Ureter (tissue), 1 donor: Measurements from ENCODE around the gene TMEM38A. TPM values are rescaled to one million over a fixed set of nuclear protein-coding genes. Genes with fewer than 3 reads are reported as not detected.
"Not testable (repeated sequence)": the region's sequence is repeated elsewhere in the genome, so short reads cannot be mapped to it uniquely, and the experiment has no call there.

ENCODE experiments used
- DNase-seq: peaks from one replicate; pipeline ENCODE4 v3.0.0-alpha.2; 2020; ENCODE audit warnings: low spot score
- total RNA-seq: library from RNA; stranded (reverse); gene quantifications from one replicate; pipeline ENCODE4 v1.2.4, GENCODE V29; 2023
- donor health status: DM: yes; HTN: yes; CAD: no.

Gene TMEM38A
- total RNA-seq, 1 donor from 2014 or later = 3.2 TPM

DNA sequence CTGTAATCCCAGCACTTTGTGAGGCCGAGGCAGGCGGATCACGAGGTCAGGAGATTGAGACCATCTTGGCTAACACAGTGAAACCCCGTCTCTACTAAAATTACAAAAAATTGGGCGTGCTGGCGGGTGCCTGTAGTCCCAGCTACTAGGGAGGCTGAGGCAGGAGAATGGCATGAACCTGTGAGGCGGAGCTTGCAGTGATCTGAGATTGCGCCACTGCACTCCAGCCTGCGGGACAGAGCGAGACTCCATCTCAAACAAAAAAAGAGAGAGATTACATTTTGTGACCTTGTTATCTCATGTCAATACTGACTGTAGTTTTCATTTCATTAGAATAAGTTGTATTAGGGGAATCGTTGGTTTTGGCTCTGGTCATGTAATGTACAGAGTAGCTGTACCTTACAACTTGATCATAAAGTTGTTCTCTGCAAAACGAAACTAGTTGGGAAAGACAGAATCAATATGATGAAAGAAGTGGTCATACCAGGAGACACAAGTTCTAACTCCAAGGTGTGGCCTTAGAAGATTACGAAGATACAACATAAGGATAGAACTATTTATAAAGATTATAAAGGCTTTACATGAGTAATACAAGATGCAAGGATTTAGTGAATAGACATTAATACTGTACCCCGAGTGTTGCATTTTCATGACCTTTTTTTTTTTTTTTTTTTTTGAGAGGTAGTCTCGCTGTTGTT, 15.3 kb downstream of the TMEM38A start:
- DNase-seq = no peak

DNA sequence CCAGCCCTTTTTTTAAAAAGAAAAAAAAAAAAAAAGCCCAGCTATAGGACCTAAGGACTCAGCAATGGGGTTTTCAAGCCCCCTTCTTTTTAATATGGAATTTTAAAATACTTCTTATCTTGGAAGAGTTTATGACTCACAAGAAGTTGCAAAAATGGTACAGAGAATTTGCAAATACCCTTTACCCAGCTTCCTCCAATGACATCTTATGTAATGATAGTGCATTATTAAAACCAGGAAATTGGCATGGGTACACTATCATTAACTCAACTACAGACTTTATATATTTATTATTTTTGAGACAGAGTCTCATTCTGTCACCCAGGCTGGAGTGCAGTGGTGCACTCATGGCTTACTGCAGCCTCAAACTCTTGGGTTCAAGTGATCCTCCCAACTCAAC, 16.1 kb downstream of the TMEM38A start:
- DNase-seq = no peak

DNA sequence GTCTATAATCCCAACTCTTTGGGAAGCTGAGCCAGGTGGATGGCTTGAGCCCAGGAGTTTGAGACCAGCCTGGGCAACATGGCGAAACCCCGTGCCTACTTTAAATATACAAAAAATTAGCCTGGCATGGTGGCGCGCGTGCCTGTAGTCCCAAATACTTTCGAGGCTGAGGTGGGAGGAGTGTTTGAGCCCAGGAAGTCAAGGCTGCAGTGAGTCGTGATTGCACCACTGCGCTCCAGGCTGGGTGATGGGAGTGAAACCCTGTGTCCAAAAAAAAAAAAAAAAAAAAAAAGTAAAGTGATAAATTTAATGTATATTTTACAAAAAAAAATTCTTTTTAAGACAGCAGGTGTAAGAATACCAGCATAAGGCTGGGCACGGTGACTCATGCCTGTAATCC, 17.6 kb downstream of the TMEM38A start:
- DNase-seq = no peak

DNA sequence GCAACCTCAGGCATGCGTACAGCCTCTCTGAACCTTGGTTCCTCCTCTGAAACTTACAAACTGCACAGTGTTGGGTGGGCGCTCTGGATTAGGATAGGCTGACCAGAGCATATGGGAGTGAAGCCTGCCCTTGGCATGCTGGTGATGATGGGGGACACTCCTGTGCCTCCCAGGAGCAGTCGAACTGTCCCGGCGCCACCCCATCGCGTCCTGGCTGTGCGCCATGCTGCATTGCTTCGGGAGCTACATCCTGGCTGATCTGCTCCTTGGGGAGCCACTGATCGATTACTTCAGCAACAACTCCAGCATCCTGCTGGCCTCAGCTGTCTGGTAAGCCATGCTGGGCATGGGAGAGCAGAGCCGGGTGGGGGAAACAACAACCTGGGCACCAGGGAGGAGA, 18.9 kb downstream of the TMEM38A start:
- DNase-seq = no peak

DNA sequence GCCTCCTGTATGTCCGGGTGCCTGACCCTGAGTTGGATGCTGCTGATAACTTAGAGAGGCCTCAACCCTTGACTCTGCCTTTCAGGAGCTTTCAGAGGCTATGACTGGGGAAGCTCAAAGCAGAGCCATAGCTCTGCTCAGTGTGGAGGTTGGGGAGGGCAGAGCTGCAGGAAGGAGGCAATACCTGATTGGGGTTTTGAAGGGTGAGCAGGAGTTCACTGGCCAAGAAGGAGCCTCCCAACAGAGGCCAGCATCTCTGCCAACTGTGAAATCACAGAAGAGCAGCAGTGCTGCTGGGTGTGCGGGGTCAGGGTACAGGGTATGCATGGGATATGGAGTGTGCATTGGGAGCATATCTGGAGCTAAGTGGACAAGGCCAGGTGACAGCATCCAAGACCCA, 21.6 kb downstream of the TMEM38A start:
- DNase-seq = no peak

DNA sequence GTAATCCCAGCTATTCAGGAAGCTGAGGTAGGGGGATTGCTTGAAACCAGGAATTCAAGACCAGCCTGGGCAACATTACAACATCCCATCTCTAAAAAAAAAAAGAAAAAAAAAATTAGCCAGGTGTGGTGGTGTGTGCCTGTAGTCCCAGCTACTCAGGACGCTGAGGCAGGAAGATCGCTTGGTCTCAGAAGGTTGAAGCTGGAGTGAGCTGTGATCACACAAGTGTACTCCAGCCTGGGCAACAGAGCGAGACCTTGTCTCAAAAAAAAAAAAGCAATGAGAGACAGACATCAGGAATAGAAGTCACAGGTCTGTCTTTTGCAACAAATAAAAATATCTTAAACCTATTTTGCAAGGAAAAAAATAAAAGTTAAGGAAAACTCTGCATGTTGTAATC, 23.3 kb downstream of the TMEM38A start:
- no peak for DNase-seq

DNA sequence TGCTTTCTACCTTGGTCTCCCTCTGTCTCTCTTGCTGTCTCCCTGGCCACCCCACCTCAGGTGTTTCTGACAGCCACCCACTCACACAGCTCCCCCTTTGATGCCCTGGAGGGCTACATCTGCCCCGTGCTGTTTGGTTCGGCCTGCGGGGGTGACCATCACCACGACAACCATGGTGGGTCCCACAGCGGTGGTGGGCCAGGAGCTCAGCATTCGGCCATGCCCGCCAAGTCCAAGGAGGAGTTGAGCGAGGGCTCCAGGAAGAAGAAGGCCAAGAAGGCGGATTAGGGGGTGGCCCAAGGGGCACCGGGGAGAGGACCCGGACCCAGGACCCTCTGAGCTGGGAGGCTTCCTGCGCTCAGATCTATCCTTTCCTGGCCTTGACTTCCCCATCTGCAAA, 27.1 kb downstream of the TMEM38A start:
- no peak for DNase-seq

DNA sequence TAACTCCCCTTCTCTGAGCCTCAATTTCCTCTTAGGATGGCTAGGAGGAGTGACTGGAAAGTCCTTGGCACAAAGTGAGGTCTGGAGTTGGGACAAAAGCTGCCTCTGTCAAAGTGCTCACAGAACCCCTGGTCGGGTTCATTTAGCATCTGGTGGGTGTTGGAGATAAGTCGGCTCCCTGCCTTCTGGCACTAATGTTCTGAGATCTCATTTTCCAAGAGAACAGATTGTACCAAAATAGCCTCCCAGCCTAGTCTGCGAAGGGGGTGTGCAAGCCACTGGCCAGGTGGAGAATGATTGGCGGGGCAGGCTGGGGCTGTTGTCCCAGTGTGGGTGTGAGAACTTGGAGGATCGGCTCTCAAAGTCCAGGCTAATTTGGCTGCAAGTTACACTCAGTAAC, 38.0 kb downstream of the TMEM38A start:
- no peak for DNase-seq

DNA sequence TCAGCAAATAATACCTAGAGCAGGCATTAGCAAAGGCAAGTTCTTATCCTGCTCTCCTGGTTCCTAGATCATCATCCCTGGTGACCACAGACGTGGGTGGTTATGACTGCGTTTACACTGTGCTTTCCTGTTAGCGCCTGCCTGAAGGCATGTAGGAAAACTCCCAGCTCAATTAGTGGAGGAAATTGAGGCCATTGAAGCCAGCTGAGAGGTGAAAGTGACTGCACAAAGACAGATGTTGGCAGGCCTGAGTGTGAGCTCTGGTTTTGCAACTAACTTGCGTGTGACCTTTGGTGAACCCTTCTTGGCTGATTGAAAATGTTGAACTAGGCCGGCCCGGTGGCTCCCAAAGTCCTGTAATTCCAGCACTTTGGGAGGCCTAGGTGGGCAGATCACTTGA, 41.2 kb downstream of the TMEM38A start:
- DNase-seq = no peak

DNA sequence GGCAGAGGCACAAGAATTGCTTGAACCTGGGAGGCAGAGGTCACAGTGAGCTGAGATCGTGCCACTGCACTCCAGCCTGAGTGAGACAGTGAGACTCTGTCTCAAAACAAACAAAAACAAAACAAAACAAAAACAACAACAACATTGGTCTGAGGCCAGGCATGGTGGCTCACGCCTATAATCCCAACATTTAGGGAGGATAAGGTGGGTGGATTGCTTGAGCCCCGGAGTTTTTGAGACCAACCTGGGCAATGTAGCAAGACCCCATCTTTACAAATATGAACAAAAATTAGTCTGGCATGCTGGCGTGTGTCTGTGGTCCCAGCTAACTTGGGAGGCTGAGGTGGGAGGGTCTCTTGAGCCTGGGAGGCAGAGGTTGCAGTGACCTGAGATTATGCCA, 42.7 kb downstream of the TMEM38A start:
- no peak for DNase-seq

DNA sequence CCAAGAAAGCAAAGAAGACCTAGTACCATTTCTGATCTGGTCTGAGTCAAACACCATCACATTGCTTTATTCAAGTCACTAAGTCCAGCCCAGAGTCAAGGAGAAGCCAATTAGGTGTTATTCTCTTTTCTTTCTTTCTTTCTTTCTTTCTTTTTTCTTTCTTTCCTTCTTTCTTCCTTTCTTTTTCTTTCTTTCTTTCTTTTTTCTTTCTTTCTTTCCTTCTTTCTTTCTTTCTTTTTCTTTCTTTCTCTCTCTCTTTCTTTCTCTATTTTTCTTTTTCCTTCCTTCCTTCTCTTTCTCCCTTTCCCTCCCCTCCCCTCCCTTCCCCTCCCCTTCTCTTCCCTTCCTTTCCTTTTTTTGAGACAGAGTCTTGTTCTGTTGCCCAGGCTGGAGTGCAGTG, 49.9 kb downstream of the TMEM38A start:
- not testable (repeated sequence) for DNase-seq

DNA sequence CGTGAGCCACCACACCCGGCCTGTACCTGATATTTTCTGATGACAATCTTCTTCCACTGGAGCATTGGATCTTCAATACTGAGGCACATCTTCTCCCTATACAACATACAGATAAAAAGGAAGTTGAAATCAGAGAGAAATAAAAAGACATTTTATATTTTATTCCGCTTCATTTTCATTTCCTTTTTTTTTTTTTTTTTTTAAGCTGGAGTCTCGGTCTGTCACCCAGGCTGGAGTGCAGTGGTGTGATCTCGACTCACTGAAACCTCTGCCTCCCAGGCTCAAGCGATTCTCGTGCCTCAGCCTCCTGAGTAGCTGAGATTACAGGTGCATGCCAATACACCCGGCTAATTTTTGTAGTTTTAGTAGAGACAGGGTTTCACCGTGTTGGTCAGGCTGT, 51.4 kb downstream of the TMEM38A start:
- DNase-seq = not testable (repeated sequence)

DNA sequence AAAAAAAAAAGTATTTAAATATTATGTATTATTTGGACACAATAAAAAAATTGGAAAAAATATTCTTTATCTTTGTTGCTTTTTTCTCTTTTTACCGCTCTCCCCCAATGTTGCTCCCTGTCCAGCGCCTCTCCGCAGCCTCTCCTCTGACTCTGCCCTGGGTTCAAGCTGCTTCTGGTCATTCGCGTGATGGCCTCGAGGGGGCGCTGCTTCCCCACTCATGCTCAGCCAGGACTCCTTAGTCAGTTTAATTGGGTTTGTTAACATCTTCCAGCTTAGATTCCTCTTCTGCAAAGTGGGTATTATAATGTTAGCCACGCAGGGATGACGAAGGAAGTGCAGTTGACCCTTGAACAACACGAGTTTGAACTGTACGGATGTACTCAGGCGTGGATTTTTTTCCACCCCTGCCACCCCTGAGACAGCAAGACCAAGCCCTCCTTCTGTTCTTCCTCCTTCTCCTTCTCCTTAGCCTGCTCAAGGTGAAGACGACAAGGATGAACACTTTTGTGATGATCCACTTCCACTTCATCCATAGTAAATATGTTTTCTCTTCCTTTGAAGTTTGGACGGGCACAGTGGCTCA, 53.9 kb downstream of the TMEM38A start:
- DNase-seq = peak; percentile 55

DNA sequence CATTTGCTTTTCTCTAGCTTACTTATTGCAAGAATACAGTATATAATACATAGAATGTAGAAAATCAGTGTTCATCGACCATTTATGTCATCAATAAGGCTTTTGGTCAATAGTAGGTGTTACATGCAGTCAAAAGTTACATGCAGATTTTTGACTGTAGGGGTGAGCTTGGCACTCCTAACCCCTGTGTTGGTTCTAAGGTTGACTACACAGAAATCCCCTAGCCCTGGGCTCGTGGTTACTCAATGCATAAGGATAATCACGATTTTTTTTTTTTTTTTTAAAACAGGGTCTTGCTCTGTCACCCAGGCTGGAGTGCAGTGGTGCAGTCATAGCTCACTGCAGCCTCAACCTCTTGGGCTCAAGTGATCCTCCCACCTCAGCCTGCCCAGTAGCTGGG, 54.7 kb downstream of the TMEM38A start:
- DNase-seq = no peak

DNA sequence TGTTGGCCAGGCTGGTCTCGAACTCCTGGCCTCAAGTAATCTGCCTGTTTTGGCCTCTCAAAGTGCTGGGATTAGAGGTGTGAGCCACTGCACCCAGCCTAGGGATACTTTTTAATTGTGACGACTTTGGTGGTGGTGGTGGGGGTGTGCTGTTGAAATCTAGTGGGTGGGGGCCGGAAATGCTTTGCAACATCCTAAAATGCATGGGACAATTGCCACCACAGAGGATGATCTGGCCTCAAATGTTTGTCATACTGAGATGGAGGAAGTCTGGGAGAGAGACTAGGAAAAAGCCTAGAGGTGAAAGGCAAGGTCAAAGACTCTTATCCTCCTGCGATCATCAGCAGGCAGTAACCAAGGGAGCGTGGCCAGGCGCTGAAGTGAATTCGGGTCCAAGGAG, 60.1 kb downstream of the TMEM38A start:
- DNase-seq = no peak

DNA sequence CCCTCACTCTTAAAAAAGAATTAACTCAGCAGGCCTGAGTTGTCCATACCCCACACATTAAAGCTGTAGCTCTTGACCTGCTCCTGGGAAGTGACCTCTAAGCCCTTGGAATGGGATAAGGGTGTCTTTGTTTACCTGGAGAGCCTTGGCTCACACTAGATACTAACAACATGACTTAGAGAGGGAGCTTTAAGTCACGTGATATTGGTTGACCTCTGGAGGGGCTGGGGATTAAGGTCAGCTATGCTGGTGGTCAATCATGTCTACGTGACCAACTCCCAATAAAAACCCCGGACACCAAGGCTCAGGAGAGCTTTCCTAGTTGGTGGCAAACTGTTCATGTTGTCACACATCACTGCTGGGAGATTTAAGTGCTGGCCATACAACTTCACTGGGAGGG, 61.7 kb downstream of the TMEM38A start:
- no peak for DNase-seq

DNA sequence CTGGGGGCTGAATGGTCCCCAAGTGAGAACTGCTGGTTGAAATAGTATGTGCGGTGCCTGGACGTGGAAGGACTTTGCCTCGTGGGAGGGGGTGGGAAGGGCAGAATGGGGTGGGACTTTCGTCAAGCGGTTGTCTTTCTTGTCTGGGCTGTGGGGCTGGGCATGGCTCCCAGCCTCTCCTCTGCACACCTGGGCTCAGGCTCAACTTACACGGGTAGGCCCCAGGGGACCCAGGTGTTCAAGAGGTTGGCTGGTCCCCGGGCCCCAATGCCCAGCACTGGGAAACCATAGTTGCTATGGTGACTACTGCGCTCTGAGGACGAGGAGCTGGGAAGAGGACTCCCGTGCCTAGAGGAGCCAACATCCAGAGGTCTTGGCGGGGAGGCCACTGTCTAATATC, 66.0 kb downstream of the TMEM38A start:
- no peak for DNase-seq

DNA sequence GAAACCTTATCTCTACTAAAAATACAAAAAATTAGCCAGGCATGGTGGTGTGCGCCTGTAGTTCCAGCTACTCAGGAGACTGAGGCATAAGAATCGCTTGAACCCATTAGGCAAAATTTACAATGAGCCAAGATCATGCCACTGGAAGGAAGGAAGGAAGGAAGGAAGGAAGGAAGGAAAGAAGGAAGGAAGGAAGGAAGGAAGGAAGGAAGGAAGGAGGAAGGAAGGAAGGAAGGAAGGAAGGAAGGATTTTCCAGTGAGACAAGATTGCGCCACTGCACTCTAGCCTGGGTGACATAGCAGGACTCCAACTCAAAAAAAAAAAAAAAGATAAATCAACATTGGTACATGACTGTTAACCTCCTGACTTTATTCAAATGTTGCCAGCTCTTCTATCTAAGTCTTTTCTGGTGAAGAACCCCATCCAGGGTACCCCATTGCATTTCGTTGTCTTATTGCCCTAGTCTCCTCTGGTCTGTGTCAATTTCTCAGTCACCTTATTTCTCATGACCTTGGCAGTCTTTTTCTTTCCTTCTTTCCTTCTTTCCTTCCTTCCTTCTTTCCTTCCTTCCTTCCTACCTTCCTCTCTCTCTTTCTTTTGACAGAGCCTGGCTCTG, 74.8 kb downstream of the TMEM38A start:
- DNase-seq = not testable (repeated sequence)

DNA sequence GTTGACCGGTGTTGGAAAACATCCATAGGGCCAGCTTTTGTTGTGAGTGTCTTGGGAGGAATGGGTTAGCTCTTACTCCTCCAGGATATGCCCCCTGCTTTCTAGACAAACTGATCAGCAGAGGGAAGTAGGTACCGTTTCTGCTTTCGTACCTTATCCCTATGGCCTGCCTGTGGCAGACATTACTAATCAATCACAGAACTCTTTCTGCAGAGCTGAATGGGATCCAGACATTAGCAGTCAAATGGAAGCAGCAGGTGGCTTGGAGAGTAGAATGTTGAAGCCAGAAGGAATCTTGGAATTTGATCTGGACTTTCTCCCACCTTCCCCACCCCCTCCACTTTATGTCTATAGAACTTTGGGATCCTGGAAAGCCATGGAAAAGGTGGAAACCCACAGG, 75.8 kb downstream of the TMEM38A start:
- DNase-seq = no peak

DNA sequence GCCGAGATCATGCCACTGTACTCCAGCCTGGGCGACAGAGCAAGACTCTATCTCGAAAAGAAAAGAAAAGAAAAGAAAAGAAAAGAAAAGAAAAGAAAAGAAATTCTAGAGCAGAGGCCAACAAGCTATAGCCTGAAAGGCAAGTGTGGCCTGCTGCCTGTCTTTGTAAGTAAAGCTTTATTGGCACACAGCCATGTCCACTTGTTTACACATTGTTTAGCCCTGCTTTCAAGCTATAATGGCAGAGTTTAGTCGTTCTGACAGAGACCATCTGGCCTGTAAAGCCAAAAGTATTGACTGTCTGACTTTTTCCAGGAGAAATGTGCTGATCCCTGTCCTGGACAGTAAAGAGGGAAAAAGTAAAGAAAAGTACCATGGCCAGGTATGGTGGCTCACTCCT, 77.0 kb downstream of the TMEM38A start:
- no peak for DNase-seq

DNA sequence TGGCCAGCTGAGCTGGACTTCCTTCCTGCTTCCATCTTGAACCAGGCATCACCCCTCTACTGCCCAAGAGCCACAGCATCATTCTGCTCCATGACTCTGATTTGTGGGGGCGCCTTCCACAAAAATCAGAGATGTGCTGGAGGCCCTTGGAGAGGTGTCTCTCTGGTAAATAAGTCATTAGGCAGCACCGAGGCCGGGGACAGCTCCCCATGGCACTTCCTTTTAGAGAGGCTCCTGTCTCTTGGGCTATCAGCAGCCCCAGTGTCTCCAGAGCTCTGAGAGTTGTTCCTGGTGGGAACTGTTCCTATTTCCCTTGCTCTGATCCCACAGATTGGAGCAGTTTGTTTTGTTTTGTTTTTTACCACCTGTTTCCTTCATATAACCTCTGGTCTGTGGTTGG, 78.6 kb downstream of the TMEM38A start:
- DNase-seq = no peak
